NCI-H226 (cell line): Measurements from ENCODE around the gene MDM4.

Experiments used
- DNase-seq: peaks from one replicate; pipeline ENCODE4 v3.0.0-alpha.2; 2015

The MDM4 gene

DNA sequence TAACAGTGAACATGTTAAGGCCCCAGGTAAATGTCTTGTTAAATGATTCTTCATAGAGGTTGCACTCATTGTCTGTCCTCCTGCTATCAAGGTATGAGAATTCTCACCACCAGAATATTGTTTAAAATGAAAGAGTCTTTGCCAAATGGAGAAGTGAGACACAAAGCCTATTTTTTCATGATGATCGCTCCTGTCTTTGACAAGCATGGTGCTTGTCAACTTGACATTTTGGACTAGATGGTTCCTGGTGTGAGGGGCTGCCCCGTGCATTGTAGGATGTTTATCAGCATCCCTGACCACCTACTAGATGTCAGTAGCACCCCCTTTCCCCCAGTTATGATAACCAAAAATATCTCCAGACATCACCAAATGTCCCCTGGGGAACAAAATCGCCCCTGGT lies 65.6 kb downstream of the MDM4 start:
- no peak for DNase-seq

DNA sequence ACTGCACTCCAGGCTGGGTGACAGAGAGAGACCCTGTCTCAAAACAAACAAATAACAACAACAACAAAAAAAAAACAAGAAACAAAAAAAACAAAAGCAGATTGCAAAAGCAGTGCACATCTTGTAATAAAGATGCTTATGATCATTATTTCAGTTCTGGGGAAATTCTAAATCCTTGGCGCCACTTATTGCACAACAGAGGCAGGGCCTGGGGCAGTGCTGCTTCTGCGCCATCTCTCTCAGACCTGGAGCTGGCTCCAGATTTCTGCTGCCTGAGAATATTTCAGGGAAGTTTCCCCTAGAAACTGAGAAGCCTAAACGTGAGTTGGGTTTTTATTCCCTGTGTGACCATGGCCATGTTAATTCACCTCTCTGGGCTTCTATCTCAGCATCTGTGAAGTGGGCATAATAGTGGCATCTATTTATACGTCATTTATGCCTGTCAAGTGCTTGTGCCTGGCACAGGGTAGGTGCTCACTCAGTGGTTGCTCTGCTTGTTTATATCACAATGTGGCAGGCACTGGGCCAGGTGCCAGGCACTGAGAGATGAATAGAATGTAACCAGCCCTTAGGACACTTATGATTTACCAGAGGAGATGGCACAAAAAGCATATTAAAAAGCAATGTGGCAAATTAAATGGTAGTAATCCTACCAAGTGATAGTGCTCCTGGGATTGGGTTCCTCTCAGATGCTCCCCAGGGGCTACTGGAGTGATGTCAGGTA lies 67.9 kb downstream of the MDM4 start:
- no peak for DNase-seq

DNA sequence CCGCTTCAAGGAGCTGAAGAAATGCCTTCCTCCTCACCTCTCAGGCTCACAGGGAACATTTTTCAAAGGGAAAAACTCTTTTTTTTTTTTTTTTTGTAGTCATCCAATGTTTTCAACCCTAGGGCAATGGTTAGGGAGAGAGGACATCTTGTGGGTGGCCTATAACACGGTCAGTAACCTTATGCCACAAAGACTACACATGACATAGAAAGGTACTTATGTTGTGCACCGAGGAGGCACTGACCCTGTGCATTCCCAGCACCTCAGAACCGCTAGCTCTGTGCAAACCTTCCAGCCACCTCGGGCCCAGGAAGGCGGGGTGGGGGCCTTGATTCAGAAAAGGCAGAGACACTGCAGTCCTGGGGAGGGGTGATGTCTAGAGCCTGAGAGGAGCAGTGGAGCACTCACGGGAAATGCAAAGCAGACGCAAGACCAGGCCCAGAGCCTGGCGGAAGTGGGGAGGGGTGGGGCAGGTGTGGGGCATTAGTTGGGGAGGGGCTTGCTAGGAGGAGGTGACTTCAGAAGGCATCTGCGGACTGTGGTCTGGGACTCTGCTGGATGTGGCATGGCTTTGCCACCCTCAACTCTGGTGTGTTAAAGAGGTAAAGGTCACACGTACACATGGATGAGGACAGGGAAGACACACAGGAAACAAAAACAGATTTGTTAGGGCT lies 68.6 kb downstream of the MDM4 start:
- DNase-seq, result no peak

DNA sequence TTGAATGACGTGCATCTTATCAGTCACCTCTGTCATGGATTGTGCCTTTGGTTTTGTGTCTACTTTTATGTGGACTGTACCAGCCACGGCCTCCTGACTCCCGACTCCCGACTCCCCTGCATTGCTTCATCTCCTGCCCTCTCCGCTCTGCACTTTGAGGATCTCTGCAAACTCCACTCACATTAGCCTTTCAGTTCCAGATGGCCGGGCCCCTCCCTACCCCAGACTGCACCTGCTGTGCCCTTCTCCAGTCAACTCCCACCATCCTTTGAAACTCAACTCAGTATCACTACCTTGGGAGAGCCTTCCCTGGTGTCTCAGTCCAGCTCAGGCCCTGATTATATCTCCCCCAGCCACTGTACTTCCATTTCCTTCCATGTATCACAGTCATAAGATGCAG lies 71.4 kb downstream of the MDM4 start:
- no peak for DNase-seq

- no peak for DNase-seq
Measured at GRCh38 chr1:204588826-204589225, 72.6 kb downstream of the MDM4 start.

DNA sequence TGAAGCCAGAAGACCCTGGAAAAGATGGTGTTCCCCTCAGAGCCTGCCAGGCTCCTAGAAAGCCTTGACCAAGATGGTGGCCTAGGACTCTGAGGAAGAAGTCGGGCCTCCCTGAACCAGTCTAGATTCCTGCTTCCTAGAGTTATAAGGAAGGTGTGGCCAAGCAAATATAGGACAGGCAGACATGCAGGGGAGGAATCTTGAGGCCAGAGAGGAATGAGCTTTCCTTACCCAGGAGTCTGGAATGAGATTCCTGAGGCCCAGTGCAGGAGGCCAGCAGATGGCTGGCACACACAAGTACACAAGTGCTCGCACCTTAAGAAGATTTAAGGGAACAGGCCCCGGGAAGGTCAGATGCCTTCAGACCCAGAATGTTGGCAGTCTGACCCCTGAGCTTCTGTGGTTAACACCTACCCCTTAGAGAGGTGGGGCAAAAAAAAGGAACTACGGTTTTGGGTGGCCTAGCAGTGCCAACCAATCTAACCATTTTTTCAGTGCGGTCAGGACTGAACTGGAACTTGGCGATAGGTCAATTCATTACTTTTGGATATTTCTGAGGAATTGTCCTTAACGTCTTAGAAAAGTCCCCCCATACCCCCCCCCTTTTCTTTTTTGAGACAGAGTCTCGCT lies 73.3 kb downstream of the MDM4 start:
- DNase-seq, result peak; percentile 74

DNA sequence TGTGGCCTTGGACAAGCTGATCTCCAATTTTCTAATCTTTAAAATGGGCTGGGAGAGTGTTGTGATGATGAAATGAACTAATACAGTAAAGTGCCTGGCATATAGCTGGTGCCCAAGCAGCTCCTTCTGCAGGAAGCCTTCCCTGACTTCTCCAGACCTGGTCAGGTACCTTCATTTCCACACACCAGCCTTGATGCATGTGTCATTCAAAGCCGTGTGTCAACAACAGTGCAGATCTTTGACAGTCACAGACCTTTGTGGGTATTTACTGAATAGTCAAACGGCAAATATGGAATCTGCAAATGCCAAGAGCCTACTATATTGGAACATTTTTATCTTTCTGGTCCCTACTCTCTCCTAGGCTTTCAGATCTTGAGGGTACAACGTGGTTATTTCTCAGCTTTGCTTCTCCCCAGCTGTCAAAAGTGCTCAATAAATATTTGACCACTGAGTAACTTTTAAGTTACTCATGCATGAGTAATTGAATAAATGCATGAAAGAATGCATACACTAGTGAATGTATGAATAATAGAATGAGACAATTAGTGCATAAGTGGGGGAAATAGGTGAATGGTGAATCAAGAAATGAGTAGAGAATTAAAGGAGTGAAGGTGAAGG lies 75.4 kb downstream of the MDM4 start:
- peak; percentile 47 for DNase-seq

DNA sequence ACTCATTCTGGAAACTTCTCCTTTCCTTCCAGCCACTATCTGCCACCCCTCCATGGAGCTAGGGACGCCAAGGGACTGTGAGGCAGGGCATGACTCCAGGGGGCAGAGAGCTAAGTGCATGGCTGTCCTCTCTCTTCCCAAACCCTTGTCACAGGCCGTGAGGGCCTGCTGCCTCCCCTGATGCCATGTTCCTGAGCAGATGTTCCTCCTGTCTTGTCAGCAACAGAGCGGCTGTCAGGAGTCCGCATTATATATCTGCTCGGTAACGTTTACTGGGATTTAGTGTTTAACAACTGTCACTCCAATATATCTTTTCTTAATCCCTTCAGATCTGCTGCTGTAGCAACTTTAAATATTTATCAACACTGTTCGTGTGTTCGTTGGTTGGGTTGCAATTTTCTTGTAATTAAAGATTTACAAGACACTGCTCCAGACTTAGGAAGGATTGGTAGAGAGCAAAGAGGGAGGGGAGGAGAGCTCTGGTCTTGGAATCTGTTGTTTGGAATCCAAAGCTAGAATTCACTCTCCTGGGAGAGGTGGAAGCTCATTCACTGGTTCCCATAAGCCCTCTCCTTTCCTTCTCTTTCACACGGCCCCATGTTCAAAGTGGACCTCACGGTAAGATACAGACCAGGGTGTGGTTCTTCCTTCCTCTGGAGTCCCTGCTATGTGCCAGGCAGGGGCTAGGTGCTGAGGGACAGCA lies 76.2 kb downstream of the MDM4 start:
- DNase-seq, result no peak

DNA sequence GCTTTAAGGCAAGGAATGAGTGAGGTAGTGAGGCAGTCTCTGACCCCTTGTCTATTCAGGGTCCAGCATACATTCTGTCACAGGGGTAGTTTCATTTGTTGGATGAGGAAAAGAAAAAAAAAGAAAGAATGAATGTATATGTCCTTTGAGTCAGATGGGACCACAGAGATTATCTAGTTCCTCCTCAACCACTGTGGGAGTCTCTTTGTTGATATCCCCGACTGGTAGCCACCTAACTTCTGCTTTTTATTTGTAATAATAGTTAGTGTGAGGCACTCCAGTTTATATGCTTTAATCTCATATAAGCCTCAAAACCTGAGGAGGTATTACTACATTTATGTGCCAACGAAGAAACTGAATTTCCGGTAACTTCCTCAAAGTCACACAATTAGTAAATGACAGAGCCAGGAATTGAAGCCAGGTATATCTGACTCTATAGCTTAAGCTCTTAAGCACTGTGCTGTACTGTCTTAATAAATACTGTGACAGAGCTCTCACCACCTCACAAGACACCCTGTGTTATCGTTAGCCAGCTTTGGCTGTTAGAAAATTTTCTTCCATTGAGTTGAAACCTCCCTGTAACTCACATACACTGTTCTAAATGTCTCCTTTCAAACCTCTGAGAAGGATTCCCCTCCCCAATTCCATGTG lies 82.2 kb downstream of the MDM4 start:
- DNase-seq, result no peak

DNA sequence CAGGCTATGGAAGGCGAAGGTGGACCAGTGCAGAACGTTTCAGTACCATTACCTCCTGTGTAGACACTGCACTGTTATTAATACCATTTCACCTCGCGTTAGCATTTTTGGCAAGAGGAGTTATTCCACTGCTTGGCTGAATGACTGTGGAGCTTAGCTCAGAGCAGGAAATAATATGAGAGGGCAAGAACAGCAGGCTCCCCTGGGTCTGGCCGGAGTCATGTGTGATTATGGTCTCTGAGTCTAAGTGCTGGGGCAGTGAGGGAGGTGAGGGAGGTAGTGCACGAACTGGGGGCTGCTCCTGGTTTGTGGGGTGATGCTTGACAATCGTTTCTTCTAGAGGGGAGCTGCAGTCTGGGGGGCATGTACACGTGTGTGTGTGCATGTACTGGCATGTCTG lies 82.9 kb downstream of the MDM4 start:
- no peak for DNase-seq

- no peak for DNase-seq
Measured at GRCh38 chr1:204599596-204599995, 83.4 kb downstream of the MDM4 start.

- DNase-seq, result no peak
Measured at GRCh38 chr1:204600203-204600602, 84.0 kb downstream of the MDM4 start.

DNA sequence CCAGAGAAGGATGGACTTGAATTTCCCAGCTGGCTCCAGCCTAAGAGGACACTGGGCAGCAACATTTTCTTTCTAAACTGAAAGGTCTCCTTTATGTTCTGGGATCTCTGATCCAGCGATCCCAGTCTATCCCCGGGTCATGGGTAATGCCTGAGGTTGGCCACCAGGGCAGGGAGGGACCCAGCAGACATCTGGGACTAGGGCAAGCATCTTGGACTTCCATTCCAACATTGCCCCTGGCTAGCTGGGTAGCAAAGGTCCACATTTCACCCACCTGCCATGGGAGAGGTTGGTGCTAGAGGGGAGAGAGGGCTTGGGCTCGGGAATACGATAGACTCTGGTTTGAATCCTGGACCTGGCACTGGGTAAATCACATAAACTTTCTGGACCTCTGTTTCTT lies 84.8 kb downstream of the MDM4 start:
- no peak for DNase-seq

DNA sequence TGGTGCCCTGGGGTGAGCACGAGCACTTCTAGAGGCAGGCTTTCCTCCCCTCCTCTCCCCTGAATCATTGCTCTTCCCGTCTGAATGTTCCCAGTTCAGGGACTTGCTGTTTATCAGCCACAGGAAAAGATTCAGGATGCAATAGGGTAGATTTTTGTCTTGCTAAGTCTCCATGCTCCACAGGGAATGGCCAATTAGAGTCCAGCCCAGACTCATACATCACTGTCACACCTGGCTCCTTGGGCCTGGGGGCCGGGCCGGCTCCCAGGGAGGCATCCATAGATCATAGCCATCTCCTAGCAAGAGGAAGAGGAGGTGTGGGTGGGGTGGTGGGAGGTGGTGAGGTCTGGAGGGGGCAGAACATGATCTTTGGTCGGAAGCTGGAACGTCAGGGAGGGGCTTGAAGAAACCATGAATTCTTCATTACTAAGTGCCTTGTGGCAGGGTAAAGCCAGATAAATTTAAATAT lies 85.9 kb downstream of the MDM4 start:
- DNase-seq, result no peak

GRCh38 chr1:204602871-204603542 lies 86.8 kb downstream of the MDM4 start:
- DNase-seq, result no peak

DNA sequence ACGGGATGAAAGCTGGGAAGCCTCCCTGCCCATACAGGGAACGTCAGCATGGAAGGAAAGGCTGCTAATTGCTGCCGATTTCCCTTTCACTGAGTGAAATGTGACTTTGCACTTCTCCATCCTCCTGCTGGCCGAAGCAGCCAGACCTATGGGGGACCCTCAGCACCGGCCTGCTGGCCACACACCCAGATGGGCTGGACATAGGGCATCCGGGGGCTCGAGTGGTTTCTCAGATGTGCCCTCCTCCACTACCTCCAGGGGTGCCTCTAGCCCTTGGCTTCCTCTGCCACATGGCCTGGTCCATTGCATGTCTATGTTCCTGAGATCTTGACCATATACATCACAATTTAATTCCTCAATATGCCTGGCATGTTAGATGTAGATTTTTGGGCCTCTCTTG lies 89.6 kb downstream of the MDM4 start:
- DNase-seq, result no peak
